H1 (cell line): ENCODE measurements around the gene FOXC1. TPM values are rescaled to one million over a fixed set of nuclear protein-coding genes. Genes with fewer than 3 reads are reported as not detected.

Experiments used
- BRCA1 ChIP-seq: IDR thresholded peaks from 2 replicates; pipeline ENCODE4 v1.6.1; 2012; ENCODE audit warnings: low read depth, low read length, improper control_type of control experiment
- EGR1 ChIP-seq: IDR thresholded peaks from 2 replicates; pipeline ENCODE4 v1.6.1; 2011; ENCODE audit warnings: low read depth, low read length, borderline replicate concordance
- FOSL1 ChIP-seq: IDR thresholded peaks from 2 replicates; pipeline ENCODE4 v1.6.1; 2011; ENCODE audit warnings: mild to moderate bottlenecking, low read depth, low read length, moderate library complexity; ENCODE audit not compliant: insufficient read depth
- HDAC2 ChIP-seq, 2 experiments: fragments of 300-600 bp in 1 of 2; sonication (generic) in 1 of 2; IDR thresholded peaks; 2 replicates each; pipeline ENCODE4 v1.6.1; 2011 to 2012; ENCODE audit warnings: low read depth in 2 of 2, low read length in 2 of 2, mild to moderate bottlenecking in 2 of 2, moderate library complexity in 2 of 2, borderline replicate concordance in 1 of 2, inconsistent platforms in 1 of 2
- HDAC6 ChIP-seq: IDR thresholded peaks from one replicate; pipeline ENCODE4 v1.7.1; 2012; ENCODE audit warnings: low read depth, mild to moderate bottlenecking, inconsistent platforms, low read length, moderate library complexity
- JUND ChIP-seq: IDR thresholded peaks from 2 replicates; pipeline ENCODE4 v1.6.1; 2011; ENCODE audit warnings: mild to moderate bottlenecking, improper control_type of control experiment, low read length
- KDM1A ChIP-seq: fragments of 200-600, 300-600 bp; sonication (generic); IDR thresholded peaks from 2 replicates; pipeline ENCODE4 v1.7.1; 2016; ENCODE audit warnings: mild to moderate bottlenecking, low read length, borderline replicate concordance
- KDM4A ChIP-seq: IDR thresholded peaks from one replicate; pipeline ENCODE4 v1.7.1; 2012; ENCODE audit warnings: low read depth, mild to moderate bottlenecking, moderate library complexity, low read length, inconsistent platforms; ENCODE audit not compliant: severe bottlenecking
- POLR2AphosphoS5 ChIP-seq: IDR thresholded peaks from 2 replicates; pipeline ENCODE4 v1.6.1; 2011; ENCODE audit warnings: low read depth, low read length
- SAP30 ChIP-seq: fragments of 300-600 bp; sonication (generic); IDR thresholded peaks from 2 replicates; pipeline ENCODE4 v1.7.1; 2012; ENCODE audit warnings: low read length, moderate library complexity, mild to moderate bottlenecking, inconsistent platforms; ENCODE audit not compliant: insufficient read depth, insufficient replicate concordance
- SIN3A ChIP-seq, 2 experiments: IDR thresholded peaks in 1 of 2; conservative IDR thresholded peaks in 1 of 2; 2 replicates each; pipeline ENCODE4 v1.6.1; 2011 to 2012; ENCODE audit warnings: low read length in 2 of 2, improper control_type of control experiment in 1 of 2, low read depth in 1 of 2, mild to moderate bottlenecking in 1 of 2
- polyA plus RNA-seq, 7 experiments: library from polyadenylated mRNA; depleted of rRNA in 3 of 7; stranded (reverse) in 5 of 7; unstranded in 2 of 7; fragments of >200 nt in 5 of 7; fragments of 200-250 nt in 2 of 7; gene quantifications; 1 replicate in 5 of 7; 2 replicates in 1 of 7; 4 replicates in 1 of 7; pipeline versions ENCODE4 v1.2.1 to v1.2.3, GENCODE V29; 2011 to 2013; ENCODE audit warnings: missing spikeins in 2 of 7, mixed read lengths in 2 of 7
- total RNA-seq: library from RNA; stranded (reverse); fragmentation: NEBNext Ultra II Directional; extraction: Animal tissue kit (Norgen Biotek cat#: 25700); gene quantifications from 2 replicates; pipeline ENCODE4 v1.2.1, GENCODE V29; 2021
- TF ChIP-seq, protein P1 (sequence below), 3 experiments: IDR thresholded peaks; 1 replicate in 2 of 3; 2 replicates in 1 of 3; pipeline versions ENCODE4 v1.5.1 to v1.6.1; 2011; ENCODE audit warnings: low read length in 3 of 3, mild to moderate bottlenecking in 3 of 3, inconsistent platforms in 2 of 3, low read depth in 1 of 3, moderate library complexity in 1 of 3; ENCODE audit not compliant: insufficient read depth in 1 of 3; ENCODE audit errors: control extremely low read depth in 1 of 3

FOXC1 gene
- total and polyA plus RNA-seq, 2 of the 8 experiments (the other 6 are each of a cell fraction or from before 2014, with no cell fraction given) = 0.22 TPM; not detected in 1

DNA sequence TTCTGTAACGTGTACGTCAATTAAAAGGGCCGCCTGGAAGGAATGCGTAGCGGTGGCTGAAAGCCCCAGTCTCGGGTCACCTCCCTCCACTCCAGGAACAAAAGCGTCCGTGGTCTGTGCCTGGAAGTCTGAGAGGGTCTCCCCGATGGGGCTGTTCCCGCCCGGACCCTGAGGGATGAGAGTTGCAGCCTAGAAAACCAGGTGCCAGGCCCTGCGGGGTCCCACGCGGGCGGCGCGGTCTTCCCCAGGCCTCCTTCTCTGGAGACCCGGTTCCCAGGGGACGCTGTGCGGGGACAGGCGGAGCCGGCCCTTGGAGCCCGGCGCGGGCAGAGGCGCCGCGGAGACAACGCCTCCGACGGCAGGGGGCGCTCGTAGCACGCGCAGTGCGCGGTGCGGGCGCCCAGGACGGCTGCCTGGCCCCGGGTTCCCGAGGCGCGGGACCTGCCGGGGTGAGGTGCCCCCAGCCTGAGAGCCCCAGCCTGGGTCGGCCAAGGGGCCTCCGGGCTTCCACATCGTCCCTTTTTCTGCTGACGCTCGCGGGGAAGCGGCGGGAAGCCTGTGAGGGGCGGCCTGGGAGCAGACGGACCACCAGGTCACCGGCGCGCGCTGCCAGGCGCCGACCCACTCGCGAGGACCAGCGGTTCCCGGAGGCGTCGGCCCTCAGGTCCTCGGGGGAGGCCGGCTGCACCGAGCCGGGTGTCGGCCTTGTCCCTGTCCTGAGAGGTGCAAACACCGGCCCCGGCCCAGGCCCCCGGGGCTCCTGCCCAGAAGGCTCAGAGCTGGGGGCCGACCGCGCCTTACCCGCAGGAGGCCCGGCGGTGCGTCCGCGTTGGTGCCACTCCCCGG, 5.3 kb upstream of the FOXC1 start (continued):
- TF ChIP-seq SIN3A (conservative IDR thresholded peaks at IDR 0.05 in 1 of 2, IDR thresholded peaks at IDR 0.05 in 1 of 2; ENCODE audit: low read depth in 1 of 2, low read length in 2 of 2) = peak in 1 of 2 experiments; percentile 56; a peak in 1 of 4 replicates
- TF ChIP-seq, protein P1, sequence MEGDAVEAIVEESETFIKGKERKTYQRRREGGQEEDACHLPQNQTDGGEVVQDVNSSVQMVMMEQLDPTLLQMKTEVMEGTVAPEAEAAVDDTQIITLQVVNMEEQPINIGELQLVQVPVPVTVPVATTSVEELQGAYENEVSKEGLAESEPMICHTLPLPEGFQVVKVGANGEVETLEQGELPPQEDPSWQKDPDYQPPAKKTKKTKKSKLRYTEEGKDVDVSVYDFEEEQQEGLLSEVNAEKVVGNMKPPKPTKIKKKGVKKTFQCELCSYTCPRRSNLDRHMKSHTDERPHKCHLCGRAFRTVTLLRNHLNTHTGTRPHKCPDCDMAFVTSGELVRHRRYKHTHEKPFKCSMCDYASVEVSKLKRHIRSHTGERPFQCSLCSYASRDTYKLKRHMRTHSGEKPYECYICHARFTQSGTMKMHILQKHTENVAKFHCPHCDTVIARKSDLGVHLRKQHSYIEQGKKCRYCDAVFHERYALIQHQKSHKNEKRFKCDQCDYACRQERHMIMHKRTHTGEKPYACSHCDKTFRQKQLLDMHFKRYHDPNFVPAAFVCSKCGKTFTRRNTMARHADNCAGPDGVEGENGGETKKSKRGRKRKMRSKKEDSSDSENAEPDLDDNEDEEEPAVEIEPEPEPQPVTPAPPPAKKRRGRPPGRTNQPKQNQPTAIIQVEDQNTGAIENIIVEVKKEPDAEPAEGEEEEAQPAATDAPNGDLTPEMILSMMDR (IDR thresholded peaks at IDR 0.05; ENCODE audit: control extremely low read depth in 1 of 3, insufficient read depth in 1 of 3, low read depth in 1 of 3, low read length in 3 of 3) = peak in 2 of 3 experiments; percentile 79 to 96; a peak in 3 of 4 replicates
- TF ChIP-seq SAP30 = no peak
- no peak for TF ChIP-seq HDAC2 (IDR thresholded peaks at IDR 0.05; ENCODE audit: borderline replicate concordance in 1 of 2, low read depth in 2 of 2, low read length in 2 of 2)
- TF ChIP-seq BRCA1 = no peak
- no peak for TF ChIP-seq HDAC6
- 0 out of 2 replicates have a peak, but pooled peaks have one; percentile 25 for TF ChIP-seq EGR1
- TF ChIP-seq POLR2AphosphoS5 = no peak
- TF ChIP-seq KDM4A = peak; percentile 79
- TF ChIP-seq JUND = 0 out of 2 replicates have a peak, but pooled peaks have one; percentile 30
- no peak for TF ChIP-seq KDM1A
- no peak for TF ChIP-seq FOSL1
